ENCODE results near the gene USP47. TPM values are rescaled to one million over a fixed set of nuclear protein-coding genes. Genes with fewer than 3 reads are reported as not detected.

The USP47 gene
- total and polyA plus RNA-seq, 2 experiments from 2014 or later = 35.9 to 58.8 TPM

DNA sequence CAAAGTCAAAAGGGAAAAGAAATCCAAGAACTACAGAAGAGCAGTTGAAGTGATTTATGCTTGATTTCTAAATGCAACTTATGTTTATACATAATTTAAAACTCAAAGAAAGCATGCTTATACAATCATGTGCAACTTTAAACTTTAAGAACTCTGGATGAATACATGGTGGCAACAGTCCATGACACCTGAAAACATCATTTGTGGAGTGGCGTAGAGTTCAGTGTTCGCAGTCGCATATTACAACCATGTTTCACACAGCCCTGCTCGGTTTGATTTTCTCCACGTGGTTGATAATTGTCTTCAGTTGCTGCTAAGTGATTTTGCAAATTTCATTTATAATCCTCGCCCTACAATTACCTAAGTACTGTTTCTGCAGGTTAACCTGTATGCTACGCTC, 121.3 kb downstream of the USP47 start:
- H3K27ac ChIP-seq = no peak overlapping the region
- in situ Hi-C loops (cut with MboI) = no loop called here
- WGBS, 2 experiments (ENCODE audit: low coverage in 1 of 2, low lambda C conversion rate in 2 of 2, missing lambda C conversion rate in 2 of 2) = 78 to 79% methylated on average over 7 of the region's 7 CpGs
- H3K9me2 ChIP-seq (ENCODE audit: insufficient read depth) = no peaks in the 10 kb centered on the region
- H3K27me3 ChIP-seq (replicated peaks; ENCODE audit: insufficient read depth) = no peaks in the 10 kb centered on the region
- no peak overlapping the region for H2AFZ ChIP-seq
- H3F3A ChIP-seq (ENCODE audit: insufficient read depth) = peaks cover 28% of the 10 kb centered on the region; the same call in 1 of the 2 replicates
- no peak for DNase-seq
- no peak overlapping the region for H3K9ac ChIP-seq
- H4K20me1 ChIP-seq (ENCODE audit: insufficient read depth) = no peaks in the 10 kb centered on the region
- H3K36me3 ChIP-seq (ENCODE audit: low read depth) = no peaks in the 10 kb centered on the region
- H3K4me1 ChIP-seq (ENCODE audit: insufficient read depth) = no peaks in the 10 kb centered on the region
- H3K9me3 ChIP-seq (ENCODE audit: low read depth) = no peaks in the 10 kb centered on the region
- H3K79me2 ChIP-seq (ENCODE audit: insufficient read depth) = no peaks in the 10 kb centered on the region
- no peak for TF ChIP-seq EZH2phosphoT487 (IDR thresholded peaks at IDR 0.05; ENCODE audit: insufficient read depth, low read depth)
- TF ChIP-seq EZH2 (IDR thresholded peaks at IDR 0.05; ENCODE audit: insufficient read depth, poor library complexity, severe bottlenecking) = no peak
- no peak overlapping the region for H3K4me2 ChIP-seq (ENCODE audit: unreplicated experiment)
- no peak overlapping the region for H3K4me3 ChIP-seq

- Histone ChIP-seq H3K27ac (no peak overlapping the region), H3K4me1 (ENCODE audit: insufficient read depth) (peaks cover 10% of the 10 kb centered on the region; the same call in 1 of the 2 replicates), H3K4me3 (no peak overlapping the region), H3K9me3 (ENCODE audit: low read depth) (no peaks in the 10 kb centered on the region), H4K20me1 (ENCODE audit: insufficient read depth) (no peaks in the 10 kb centered on the region), H3F3A (ENCODE audit: insufficient read depth) (peaks cover 25% of the 10 kb centered on the region; the same call in 1 of the 2 replicates), H3K4me2 (ENCODE audit: unreplicated experiment) (no peak overlapping the region), H3K36me3 (ENCODE audit: low read depth) (no peaks in the 10 kb centered on the region), H2AFZ (no peak overlapping the region), H3K27me3 (replicated peaks; ENCODE audit: insufficient read depth) (no peaks in the 10 kb centered on the region), H3K79me2 (ENCODE audit: insufficient read depth) (no peaks in the 10 kb centered on the region), H3K9me2 (ENCODE audit: insufficient read depth) (no peaks in the 10 kb centered on the region), H3K9ac (no peak overlapping the region)
- WGBS, 2 experiments (ENCODE audit: low coverage in 1 of 2, low lambda C conversion rate in 2 of 2, missing lambda C conversion rate in 2 of 2) = 86 to 87% methylated on average over 14 to 15 of the region's 15 CpGs
- no peak for TF ChIP-seq EZH2 (IDR thresholded peaks at IDR 0.05; ENCODE audit: insufficient read depth, poor library complexity, severe bottlenecking)
- no peak for TF ChIP-seq EZH2phosphoT487 (IDR thresholded peaks at IDR 0.05; ENCODE audit: insufficient read depth, low read depth)
- no peak for DNase-seq
- in situ Hi-C loops (cut with MboI) = no loop called here
Measured at GRCh38 chr11:11963842-11964773, 122.3 kb downstream of the USP47 start.

GRCh38 chr11:11964774-11965150, 123.0 kb downstream of the USP47 start:
- no peaks in the 10 kb centered on the region for H4K20me1 ChIP-seq (ENCODE audit: insufficient read depth)
- peaks cover 23% of the 10 kb centered on the region; the same call in 1 of the 2 replicates for H3F3A ChIP-seq (ENCODE audit: insufficient read depth)
- no peaks in the 10 kb centered on the region for H3K9me2 ChIP-seq (ENCODE audit: insufficient read depth)
- no peak overlapping the region for H3K4me3 ChIP-seq
- TF ChIP-seq EZH2 (IDR thresholded peaks at IDR 0.05; ENCODE audit: insufficient read depth, poor library complexity, severe bottlenecking) (no peak), EZH2phosphoT487 (IDR thresholded peaks at IDR 0.05; ENCODE audit: insufficient read depth, low read depth) (no peak)
- WGBS, 2 experiments (ENCODE audit: low coverage in 1 of 2, low lambda C conversion rate in 2 of 2, missing lambda C conversion rate in 2 of 2) = 97 to 100% methylated on average over 5 of the region's 5 CpGs
- in situ Hi-C loops (cut with MboI) = no loop called here
- no peak overlapping the region for H3K27ac ChIP-seq
- no peak overlapping the region for H3K4me2 ChIP-seq (ENCODE audit: unreplicated experiment)
- H3K9me3 ChIP-seq (ENCODE audit: low read depth) = no peaks in the 10 kb centered on the region
- peaks cover 12% of the 10 kb centered on the region; the same call in 1 of the 2 replicates for H3K4me1 ChIP-seq (ENCODE audit: insufficient read depth)
- no peak overlapping the region for H3K9ac ChIP-seq
- no peak overlapping the region for H2AFZ ChIP-seq
- H3K36me3 ChIP-seq (ENCODE audit: low read depth) = no peaks in the 10 kb centered on the region
- H3K79me2 ChIP-seq (ENCODE audit: insufficient read depth) = no peaks in the 10 kb centered on the region
- no peak for DNase-seq
- no peaks in the 10 kb centered on the region for H3K27me3 ChIP-seq (replicated peaks; ENCODE audit: insufficient read depth)

- H3K36me3 ChIP-seq (ENCODE audit: low read depth) = no peaks in the 10 kb centered on the region
- 77 to 91% methylated on average over 3 of the region's 3 CpGs for WGBS, 2 experiments (ENCODE audit: low coverage in 1 of 2, low lambda C conversion rate in 2 of 2, missing lambda C conversion rate in 2 of 2)
- H3K27ac ChIP-seq = no peak overlapping the region
- H3K4me3 ChIP-seq = no peak overlapping the region
- no peak overlapping the region for H3K4me2 ChIP-seq (ENCODE audit: unreplicated experiment)
- H3K27me3 ChIP-seq (replicated peaks; ENCODE audit: insufficient read depth) = no peaks in the 10 kb centered on the region
- no peak overlapping the region for H2AFZ ChIP-seq
- no peak overlapping the region for H3K9ac ChIP-seq
- TF ChIP-seq EZH2 (IDR thresholded peaks at IDR 0.05; ENCODE audit: insufficient read depth, poor library complexity, severe bottlenecking) (no peak), EZH2phosphoT487 (IDR thresholded peaks at IDR 0.05; ENCODE audit: insufficient read depth, low read depth) (no peak)
- in situ Hi-C loops (cut with MboI) = no loop called here
- DNase-seq = no peak
- H4K20me1 ChIP-seq (ENCODE audit: insufficient read depth) = no peaks in the 10 kb centered on the region
- H3K79me2 ChIP-seq (ENCODE audit: insufficient read depth) = no peaks in the 10 kb centered on the region
- no peaks in the 10 kb centered on the region for H3K9me2 ChIP-seq (ENCODE audit: insufficient read depth)
- no peaks in the 10 kb centered on the region for H3K9me3 ChIP-seq (ENCODE audit: low read depth)
- H3K4me1 ChIP-seq (ENCODE audit: insufficient read depth) = peaks cover 12% of the 10 kb centered on the region; the same call in 1 of the 2 replicates
- H3F3A ChIP-seq (ENCODE audit: insufficient read depth) = peaks cover 23% of the 10 kb centered on the region; the same call in 1 of the 2 replicates
Measured at GRCh38 chr11:11965192-11965591, 123.4 kb downstream of the USP47 start.

Data from GM23248 (cell line).